CD1c-positive myeloid dendritic cell (primary cell): ENCODE measurements around the gene VENTX.
"Not testable (repeated sequence)": the region's sequence is repeated elsewhere in the genome, so short reads cannot be mapped to it uniquely, and the experiment has no call there.

Experiments used
- DNase-seq: peaks from one replicate; pipeline ENCODE4 v3.0.0-alpha.2; 2016; ENCODE audit errors: extremely low spot score

Gene VENTX

DNA sequence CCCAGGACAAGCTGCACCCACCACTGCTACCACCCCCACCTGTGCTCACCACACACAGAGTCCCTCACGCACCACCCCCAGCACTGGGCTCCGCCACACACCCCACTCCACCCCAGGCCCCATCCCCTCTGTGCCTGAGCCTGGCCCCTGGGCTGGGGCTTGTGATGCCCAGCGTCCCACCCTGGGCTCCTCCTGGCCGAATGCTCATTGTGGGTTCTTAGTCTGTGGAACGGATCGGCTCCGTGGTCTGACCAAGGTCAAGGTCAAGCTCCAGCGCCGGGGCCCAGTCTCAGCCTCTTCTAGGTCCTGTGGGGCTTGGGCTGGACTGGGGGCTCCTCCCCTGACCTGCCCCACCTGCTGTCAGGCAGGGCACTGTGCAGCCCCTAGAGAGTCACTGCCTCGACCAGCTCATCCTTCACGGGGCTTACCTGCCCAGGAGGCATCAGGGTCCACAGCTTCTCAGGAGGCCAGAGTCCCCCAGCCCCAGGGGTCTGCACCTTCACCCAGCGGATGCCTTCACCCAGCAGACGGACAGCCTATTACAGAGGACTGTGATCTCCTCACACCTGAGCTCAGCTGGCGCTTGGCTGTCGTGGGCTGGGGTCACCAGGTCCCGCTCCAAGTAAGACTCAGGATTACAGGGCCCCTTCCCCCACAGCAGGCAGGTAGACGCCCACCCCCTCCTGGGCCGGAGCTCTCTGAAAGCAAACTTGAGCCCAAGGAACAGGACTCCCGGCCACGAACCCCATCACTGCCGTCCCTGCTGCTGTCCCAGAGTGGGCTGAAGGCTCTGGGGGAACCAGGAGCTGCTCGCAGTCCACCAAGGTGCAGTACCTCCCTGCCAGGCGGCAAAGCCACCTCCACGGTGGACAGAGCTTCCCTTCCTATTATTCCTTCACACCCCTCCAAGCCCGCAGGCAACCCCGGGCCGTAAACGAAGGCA, 22.9 kb upstream of the VENTX start:
- no peak for DNase-seq

DNA sequence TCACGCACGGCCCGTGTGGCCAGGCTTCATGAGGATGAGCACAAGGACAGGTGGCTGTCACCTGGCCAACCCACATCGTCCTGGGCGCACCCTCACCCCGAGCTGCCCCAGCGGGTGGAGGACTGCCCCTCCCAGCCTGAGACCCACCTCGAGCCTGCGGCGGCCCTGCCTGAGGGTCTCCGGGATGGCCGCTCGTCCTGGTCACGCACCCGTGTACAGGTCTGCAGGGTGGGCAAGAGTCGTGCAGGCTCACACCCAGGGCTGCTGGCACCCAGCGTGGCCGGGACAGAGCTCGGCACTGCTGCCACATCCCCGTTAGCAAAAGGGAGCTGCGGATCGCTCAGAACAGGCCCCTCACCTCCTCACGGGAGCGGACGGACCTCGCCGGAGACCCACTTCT, 22.1 kb upstream of the VENTX start:
- no peak for DNase-seq

DNA sequence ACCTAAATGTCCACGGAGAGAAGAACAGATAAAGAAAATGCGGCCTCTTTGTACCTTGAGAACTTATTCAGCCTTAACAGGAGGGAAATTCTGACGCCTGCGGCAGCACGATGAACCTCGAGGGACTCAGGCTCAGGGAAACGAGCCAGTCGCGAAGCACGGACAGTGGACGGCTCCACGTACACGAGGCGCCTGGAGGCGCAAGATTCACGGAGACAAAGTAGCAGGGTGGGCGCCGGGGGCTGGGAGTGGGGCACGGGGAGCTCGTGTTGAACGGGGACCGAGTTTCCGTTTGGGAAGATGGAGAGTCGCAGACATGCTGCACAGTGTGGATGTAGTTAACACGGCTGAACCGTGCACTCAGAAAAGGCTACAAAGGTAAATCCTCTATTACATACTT, 20.9 kb upstream of the VENTX start:
- no peak for DNase-seq

GRCh38 chr10:133217800-133218589, 19.7 kb upstream of the VENTX start:
- no peak for DNase-seq

- DNase-seq: no peak
These were observed 18.8 kb upstream of the VENTX start for GRCh38 chr10:133218891-133219290.

- no peak for DNase-seq
These were observed 17.9 kb upstream of the VENTX start for GRCh38 chr10:133219782-133220181.

- no peak for DNase-seq
These were observed 16.3 kb upstream of the VENTX start for GRCh38 chr10:133221331-133221730.

- not testable (repeated sequence) for DNase-seq
These were observed 15.9 kb upstream of the VENTX start for GRCh38 chr10:133221756-133222155.

DNA sequence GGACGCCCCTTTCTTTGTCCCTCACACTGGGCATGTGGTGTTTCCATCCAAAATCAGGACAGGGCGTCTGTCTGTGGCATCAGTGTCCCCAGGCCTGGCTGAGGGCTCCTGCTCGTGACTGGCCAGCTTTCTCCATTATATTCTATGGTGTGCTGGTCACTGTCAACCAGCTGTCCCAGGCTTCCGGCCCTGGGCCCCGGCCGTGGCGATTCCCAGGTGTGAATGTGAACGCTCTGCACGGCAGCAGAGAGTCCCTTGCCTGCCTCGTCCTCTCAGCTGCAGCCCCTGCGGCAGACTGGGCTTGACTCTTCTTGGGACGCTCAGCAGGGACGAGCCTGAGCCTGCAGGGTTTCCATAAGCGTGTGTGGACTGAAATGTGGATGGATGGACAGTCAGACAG, 13.6 kb upstream of the VENTX start:
- no peak for DNase-seq

DNA sequence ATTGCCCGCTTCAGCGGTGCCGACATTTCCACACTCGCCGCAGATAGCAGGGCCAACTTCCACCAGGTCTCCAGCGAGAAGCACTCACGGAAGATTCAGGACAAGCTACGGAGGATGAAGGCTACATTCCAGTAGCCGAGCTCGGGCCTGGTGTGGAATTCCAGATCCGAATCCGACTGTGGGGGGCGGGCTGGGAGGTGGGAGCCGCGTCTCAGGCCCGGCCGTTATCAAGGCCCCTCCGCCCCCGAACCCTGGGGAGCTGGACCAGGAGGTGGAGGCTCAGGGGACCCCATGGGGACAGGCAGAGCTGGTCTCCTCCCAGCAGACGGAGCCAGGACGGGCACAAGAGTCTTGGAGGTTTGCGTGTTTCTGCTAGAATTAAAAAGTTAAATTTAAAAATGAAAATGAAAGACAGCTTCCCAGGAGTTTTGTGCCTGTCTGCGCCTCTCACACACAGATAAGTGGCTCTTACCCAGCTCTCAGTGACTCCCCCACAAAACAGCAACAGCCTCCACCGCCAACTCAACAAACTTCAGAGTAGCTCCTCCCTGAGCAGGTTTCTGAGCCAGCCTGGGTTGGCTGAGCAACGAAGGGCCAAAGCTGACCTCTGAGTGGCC, 12.8 kb upstream of the VENTX start:
- DNase-seq: no peak

GRCh38 chr10:133225707-133226191, 11.9 kb upstream of the VENTX start:
- peak; percentile 28 for DNase-seq

DNA sequence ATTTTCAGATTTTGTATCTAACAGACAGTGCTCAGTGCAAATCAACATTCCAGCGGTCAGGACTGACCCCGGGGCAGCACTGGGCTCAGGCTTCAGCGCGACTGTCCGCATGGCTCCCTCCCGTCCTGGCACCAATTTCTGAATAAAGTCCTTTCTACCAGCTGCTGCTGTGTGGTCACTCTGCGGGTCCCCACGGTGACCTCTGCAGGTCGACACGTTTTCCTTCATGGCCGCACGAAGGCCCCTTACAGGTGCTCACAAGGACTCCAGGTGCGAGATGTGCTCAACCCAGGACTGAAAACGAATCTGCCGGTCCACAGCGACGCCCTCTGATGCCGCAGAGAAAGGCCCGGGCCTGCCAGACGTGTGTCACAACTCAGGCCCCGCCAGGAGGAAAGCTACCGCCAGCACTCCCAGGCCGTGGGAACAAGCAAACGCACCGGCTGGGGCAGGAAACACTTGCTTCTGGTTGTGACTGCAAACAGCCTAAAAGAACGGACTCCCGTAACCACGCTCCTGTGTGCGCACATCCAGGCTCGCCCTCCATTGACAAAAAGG, 11.3 kb upstream of the VENTX start:
- peak; percentile 8 for DNase-seq

DNA sequence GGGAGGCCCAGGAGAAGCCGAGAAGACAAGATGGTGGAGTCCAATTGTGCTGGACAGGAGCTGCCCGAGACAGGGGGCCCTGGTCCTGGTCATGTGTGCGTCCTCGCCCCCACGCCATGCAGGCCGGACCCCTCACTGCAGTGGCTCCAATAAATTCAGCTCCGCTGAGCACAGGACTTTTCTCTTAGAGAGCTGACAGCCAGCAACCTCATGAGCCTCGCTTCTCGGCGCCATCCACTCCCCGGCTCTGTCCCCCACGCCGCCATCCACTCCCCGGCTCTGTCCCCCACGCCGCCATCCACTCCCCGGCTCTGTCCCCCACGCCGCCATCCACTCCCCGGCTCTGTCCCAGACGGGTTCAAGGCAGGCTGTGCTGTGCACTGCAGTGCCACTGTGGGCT, 10.4 kb upstream of the VENTX start:
- DNase-seq: no peak

- DNase-seq: peak; percentile 16
These were observed 8.2 kb upstream of the VENTX start for GRCh38 chr10:133229265-133230043.

DNA sequence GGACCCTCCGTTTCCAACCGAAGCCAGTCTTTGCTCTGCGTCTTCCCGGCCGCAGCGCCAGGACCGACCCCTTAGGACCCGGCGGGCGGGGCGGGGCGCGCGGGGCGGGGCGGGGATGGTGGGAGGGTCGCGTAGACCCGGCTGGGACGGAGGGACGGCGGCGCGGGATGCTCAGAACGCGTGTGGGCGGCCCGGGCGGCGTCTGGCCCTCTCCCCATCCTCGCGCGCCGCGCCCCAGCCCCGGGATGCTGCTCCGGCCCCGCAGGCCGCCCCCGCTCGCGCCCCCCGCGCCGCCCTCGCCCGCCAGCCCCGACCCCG, 7.7 kb upstream of the VENTX start, which contains the start of gene UTF1:
TSS of gene UTF1 (plus strand) at position 174 of the 318 bp plus-strand sequence. CDS start at position 246, 72 bp downstream.
- no peak for DNase-seq

DNA sequence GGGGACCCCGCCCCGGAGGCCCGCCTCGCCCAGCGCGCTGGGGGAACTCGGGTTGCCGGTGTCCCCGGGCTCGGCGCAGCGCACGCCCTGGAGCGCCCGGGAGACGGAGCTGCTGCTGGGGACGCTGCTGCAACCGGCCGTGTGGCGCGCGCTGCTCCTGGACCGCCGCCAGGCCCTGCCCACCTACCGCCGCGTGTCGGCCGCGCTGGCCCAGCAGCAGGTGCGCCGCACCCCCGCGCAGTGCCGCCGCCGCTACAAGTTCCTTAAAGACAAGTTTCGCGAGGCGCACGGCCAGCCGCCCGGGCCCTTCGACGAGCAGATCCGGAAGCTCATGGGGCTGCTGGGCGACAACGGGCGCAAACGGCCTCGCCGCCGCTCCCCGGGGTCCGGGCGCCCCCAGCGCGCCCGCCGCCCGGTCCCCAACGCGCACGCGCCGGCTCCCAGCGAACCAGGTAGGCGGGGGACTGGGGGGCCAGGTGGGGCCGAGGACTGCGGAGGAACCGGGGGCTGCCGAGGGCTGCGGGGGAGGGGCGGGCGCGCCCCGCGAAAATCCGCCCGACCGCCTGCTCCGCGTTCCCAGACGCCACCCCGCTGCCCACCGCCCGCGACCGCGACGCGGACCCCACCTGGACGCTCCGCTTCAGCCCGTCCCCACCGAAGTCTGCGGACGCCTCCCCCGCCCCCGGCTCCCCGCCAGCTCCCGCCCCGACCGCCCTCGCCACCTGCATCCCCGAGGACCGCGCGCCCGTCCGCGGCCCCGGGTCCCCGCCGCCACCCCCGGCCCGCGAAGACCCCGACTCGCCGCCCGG, 7.1 kb upstream of the VENTX start:
- peak; percentile 81 for DNase-seq

DNA sequence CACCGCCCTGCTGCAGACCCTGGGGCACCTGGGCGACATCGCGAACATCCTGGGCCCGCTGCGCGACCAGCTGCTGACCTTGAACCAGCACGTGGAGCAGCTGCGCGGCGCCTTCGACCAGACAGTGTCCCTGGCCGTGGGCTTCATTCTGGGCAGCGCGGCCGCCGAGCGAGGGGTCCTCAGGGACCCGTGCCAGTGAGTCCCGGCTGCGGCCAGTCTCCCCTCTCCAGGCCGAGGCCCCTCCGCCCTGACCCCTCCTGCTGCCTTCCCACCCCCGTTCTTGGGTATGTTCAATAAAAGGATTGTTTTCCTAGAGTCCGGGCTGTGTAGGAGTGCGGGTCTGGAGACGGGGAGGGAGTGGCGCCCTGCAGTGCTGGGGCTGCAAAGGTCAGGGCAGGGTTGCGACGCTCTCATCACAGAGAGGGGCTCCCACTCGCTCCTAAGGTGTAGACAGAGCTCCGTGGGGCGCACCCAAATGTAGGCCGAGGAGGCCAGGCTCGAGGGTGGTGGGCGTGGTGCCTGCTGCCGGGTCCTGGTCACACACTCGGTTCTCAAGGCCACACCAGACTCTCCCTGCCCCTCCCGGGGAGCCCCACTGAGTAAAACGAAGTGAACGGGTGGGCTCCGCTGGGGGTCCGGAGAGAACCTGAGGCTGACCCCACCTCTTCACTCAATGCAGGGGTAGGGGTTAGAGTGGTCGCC, 6.3 kb upstream of the VENTX start:
- DNase-seq: no peak

GRCh38 chr10:133231946-133232574, 5.6 kb upstream of the VENTX start:
- no peak for DNase-seq

DNA sequence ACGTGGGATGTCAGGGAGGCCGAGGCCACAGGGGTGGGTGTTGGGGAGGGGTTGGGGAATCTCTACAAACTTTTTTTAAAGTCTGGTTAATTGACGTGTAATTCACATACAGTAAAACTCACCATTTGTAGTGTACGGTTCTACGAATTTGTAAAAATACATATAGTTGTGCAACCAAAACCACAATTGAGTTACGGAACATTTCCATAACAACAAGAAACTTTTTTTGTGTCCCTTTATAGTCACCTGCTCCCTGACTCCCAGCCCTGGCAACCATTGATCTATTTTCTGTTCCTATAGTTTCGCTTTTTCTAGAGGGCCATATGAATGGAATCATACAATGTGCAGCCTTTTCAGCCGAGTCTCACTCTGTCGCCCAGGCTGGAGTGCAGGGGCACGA, 2.9 kb upstream of the VENTX start:
- peak; percentile 59 for DNase-seq
